ENCODE measurements around the gene RETN.

DNA sequence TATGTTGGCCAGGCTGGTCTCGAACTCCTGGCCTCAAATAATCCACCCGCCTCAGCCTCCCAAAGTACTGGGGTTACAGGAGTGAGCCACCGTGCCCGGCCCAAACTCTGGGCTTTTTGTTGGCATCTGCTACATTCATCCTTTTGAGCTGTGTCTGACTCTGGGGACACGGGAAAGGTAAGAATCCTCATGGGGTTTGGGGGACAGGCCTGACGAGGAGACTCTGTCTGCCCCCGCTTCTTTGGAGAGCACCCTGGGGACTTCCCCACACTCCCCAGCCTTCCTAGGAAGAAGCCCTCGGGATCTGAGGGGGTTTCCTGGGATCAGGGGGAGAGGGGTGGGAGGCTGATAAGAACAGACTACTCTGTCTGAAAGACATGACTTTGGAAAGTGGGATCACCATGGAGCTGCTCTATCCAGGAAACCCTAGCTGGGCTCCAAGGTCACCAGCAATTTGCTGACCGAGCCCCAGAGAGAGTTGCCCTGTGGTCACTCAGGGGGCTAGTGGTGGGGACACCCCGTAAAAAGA, 41.1 kb downstream of the RETN start:
- TF ChIP-seq POLR2A (IDR thresholded peaks at IDR 0.05; ENCODE audit: low read depth, low read length) (no peak), EZH2 (IDR thresholded peaks at IDR 0.05; ENCODE audit: borderline replicate concordance, low read depth, low read length, severe bottlenecking) (no peak), POLR2AphosphoS5 (IDR thresholded peaks at IDR 0.05; ENCODE audit: insufficient read depth, low read depth, low read length) (no peak), FOS (IDR thresholded peaks at IDR 0.05; ENCODE audit: borderline replicate concordance, insufficient read depth, low read length) (no peak)
- TF ChIP-seq, protein P1, sequence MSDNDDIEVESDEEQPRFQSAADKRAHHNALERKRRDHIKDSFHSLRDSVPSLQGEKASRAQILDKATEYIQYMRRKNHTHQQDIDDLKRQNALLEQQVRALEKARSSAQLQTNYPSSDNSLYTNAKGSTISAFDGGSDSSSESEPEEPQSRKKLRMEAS (IDR thresholded peaks at IDR 0.05; ENCODE audit: insufficient read depth, insufficient read length) = no peak
- TF ChIP-seq, protein P2, sequence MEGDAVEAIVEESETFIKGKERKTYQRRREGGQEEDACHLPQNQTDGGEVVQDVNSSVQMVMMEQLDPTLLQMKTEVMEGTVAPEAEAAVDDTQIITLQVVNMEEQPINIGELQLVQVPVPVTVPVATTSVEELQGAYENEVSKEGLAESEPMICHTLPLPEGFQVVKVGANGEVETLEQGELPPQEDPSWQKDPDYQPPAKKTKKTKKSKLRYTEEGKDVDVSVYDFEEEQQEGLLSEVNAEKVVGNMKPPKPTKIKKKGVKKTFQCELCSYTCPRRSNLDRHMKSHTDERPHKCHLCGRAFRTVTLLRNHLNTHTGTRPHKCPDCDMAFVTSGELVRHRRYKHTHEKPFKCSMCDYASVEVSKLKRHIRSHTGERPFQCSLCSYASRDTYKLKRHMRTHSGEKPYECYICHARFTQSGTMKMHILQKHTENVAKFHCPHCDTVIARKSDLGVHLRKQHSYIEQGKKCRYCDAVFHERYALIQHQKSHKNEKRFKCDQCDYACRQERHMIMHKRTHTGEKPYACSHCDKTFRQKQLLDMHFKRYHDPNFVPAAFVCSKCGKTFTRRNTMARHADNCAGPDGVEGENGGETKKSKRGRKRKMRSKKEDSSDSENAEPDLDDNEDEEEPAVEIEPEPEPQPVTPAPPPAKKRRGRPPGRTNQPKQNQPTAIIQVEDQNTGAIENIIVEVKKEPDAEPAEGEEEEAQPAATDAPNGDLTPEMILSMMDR (IDR thresholded peaks at IDR 0.05; ENCODE audit: extremely low read depth in 1 of 2, insufficient read depth in 1 of 2, low read depth in 1 of 2, low read length in 2 of 2) = no peak

Data from endothelial cell of umbilical vein (primary cell).